OCI-LY7 (cell line): ENCODE results near the gene MEIS2. TPM values are rescaled to one million over a fixed set of nuclear protein-coding genes. Genes with fewer than 3 reads are reported as not detected.

Experiments used
- BruUV-seq: library from RNA; stranded (reverse); fragments of 400-500 nt; replicated peaks from 2 replicates; lab custom pipeline; 2021; lab: Mats Ljungman, UMichigan
- CTCF ChIA-PET: fragments of 300-600 bp; sonication (Branson Sonifier 250); formaldehyde crosslinking; loops from one replicate; lab custom pipeline; 2022; ENCODE audit warnings: antibody characterized with exemption; ENCODE audit not compliant: unreplicated experiment; lab: Charles Lee
- POLR2A ChIA-PET: fragments of 300-600 bp; sonication (Branson Sonifier 250); formaldehyde crosslinking; loops from one replicate; lab custom pipeline; 2022; ENCODE audit warnings: antibody characterized with exemption; lab: Charles Lee
- DNase-seq: peaks from one replicate; pipeline ENCODE4 v3.0.0-alpha.2; 2015; ENCODE audit warnings: low spot score
- H2AFZ ChIP-seq: fragments of 200-600 bp; sonication (generic), shearing (Covaris generic); 2 replicates; pipeline ENCODE4 v1.6.1; 2014; ENCODE audit warnings: mild to moderate bottlenecking, antibody characterized with exemption, low read length, moderate library complexity
- H3K27ac ChIP-seq: fragments of 200-600 bp; sonication (generic); 2 replicates; pipeline ENCODE4 v1.5.1; 2014; ENCODE audit warnings: mixed run types, low read depth, mild to moderate bottlenecking, moderate library complexity, low read length, inconsistent platforms; ENCODE audit not compliant: poor library complexity, severe bottlenecking
- H3K36me3 ChIP-seq: fragments of 200-600 bp; sonication (generic); 2 replicates; pipeline ENCODE4 v1.6.1; 2014; ENCODE audit warnings: mild to moderate bottlenecking, antibody characterized with exemption, low read length, moderate library complexity, mixed read lengths; ENCODE audit not compliant: insufficient read depth
- H3K4me1 ChIP-seq: fragments of 200-600 bp; sonication (generic); 2 replicates; pipeline ENCODE4 v1.5.1; 2014; ENCODE audit warnings: mild to moderate bottlenecking, low read length; ENCODE audit not compliant: insufficient read depth, poor library complexity, severe bottlenecking
- H3K4me2 ChIP-seq: fragments of 200-600 bp; sonication (generic); 2 replicates; pipeline ENCODE4 v1.6.1; 2014; ENCODE audit warnings: mild to moderate bottlenecking, low read length
- H3K4me3 ChIP-seq: fragments of 200-600 bp; sonication (generic); 2 replicates; pipeline ENCODE4 v1.5.1; 2014; ENCODE audit warnings: mild to moderate bottlenecking, low read depth, low read length; ENCODE audit not compliant: poor library complexity, severe bottlenecking
- H3K79me2 ChIP-seq: fragments of 200-600 bp; sonication (generic); 2 replicates; pipeline ENCODE4 v1.6.1; 2016; ENCODE audit warnings: low read depth, mild to moderate bottlenecking, low read length, moderate library complexity, mixed read lengths; ENCODE audit not compliant: insufficient read depth
- H3K9me2 ChIP-seq: fragments of 200-600 bp; sonication (generic); 2 replicates; pipeline ENCODE4 v1.6.1; 2016; ENCODE audit warnings: mild to moderate bottlenecking, low read length, mixed read lengths; ENCODE audit not compliant: insufficient read depth
- H3K9me3 ChIP-seq: fragments of 200-600 bp; sonication (generic); 2 replicates; pipeline ENCODE4 v1.6.1; 2014; ENCODE audit warnings: mild to moderate bottlenecking, mixed run types, low read length, mixed read lengths
- H4K20me1 ChIP-seq: fragments of 200-600 bp; sonication (generic); 2 replicates; pipeline ENCODE4 v1.6.1; 2014; ENCODE audit warnings: mild to moderate bottlenecking, antibody characterized with exemption, low read length, moderate library complexity, mixed read lengths; ENCODE audit not compliant: insufficient read depth
- EZH2phosphoT487 ChIP-seq: fragments of 200-600 bp; sonication (generic); IDR thresholded peaks from 2 replicates; pipeline ENCODE4 v1.6.1; 2018; ENCODE audit warnings: low read depth, borderline replicate concordance, mild to moderate bottlenecking, mixed run types, antibody characterized with exemption, low read length, moderate library complexity, mixed read lengths
- intact Hi-C: fragments of 100-400 bp; cut with micrococcal nuclease; formaldehyde crosslinking; loops from one replicate; pipeline ENCODE4 v1.10.0; 2022; ENCODE audit not compliant: unreplicated experiment
- total RNA-seq, 2 experiments: library from RNA; depleted of rRNA in 1 of 2; stranded (reverse); fragments of >200 nt in 1 of 2; shearing (Covaris generic) in 1 of 2; gene quantifications; 2 replicates each; pipeline ENCODE4 v1.2.3, GENCODE V29; 2014 to 2022
- TF ChIP-seq, protein P1 (sequence below): fragments of 200-600 bp; sonication (generic); conservative IDR thresholded peaks from 2 replicates; pipeline ENCODE4 v1.5.1; 2014; ENCODE audit warnings: mild to moderate bottlenecking, antibody characterized with exemption, low read length, moderate library complexity, mixed read lengths

Gene MEIS2
- total RNA-seq, 2 experiments from 2014 or later, result 31.0 to 35.8 TPM

DNA sequence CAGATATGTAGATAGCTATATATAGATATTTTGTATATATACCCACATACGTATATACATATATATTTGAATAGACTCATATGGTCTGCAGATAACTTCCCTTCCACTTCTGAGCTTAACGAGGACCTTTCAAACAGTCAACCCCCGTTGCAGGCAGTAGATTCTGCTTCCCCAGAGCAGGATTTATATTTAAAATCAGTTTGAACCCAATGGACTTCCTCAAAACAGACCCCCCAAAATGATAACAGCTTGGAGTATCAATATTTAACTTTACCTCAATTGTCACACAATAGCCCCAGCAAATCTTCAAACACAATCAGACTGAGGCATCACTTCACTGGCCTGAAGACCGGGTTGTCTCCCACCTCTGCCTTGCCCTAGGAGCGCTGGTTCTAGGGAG lies 218.3 kb downstream of the MEIS2 start:
- Histone ChIP-seq H3K4me3 (no peak overlapping the region), H3K9me2 (no peaks in the 10 kb centered on the region), H3K36me3 (no peaks in the 10 kb centered on the region), H3K27ac (no peak overlapping the region), H4K20me1 (no peaks in the 10 kb centered on the region), H3K79me2 (no peaks in the 10 kb centered on the region), H3K4me2 (no peak overlapping the region), H2AFZ (no peak overlapping the region), H3K4me1 (no peaks in the 10 kb centered on the region), H3K9me3 (no peaks in the 10 kb centered on the region)
- DNase-seq, result no peak
- BruUV-seq, result no TSS peak
- POLR2A ChIA-PET, result interaction anchor here (0.6 kb wide), 1 partner anchor 271 kb away, joined by 4 read pairs; no protein-coding TSS in a partner anchor
- TF ChIP-seq, protein P1, sequence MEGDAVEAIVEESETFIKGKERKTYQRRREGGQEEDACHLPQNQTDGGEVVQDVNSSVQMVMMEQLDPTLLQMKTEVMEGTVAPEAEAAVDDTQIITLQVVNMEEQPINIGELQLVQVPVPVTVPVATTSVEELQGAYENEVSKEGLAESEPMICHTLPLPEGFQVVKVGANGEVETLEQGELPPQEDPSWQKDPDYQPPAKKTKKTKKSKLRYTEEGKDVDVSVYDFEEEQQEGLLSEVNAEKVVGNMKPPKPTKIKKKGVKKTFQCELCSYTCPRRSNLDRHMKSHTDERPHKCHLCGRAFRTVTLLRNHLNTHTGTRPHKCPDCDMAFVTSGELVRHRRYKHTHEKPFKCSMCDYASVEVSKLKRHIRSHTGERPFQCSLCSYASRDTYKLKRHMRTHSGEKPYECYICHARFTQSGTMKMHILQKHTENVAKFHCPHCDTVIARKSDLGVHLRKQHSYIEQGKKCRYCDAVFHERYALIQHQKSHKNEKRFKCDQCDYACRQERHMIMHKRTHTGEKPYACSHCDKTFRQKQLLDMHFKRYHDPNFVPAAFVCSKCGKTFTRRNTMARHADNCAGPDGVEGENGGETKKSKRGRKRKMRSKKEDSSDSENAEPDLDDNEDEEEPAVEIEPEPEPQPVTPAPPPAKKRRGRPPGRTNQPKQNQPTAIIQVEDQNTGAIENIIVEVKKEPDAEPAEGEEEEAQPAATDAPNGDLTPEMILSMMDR, result no peak
- TF ChIP-seq EZH2phosphoT487, result no peak
- CTCF ChIA-PET, result interaction anchor here (0.5 kb wide), 1 partner anchor 225 kb away, joined by 3 read pairs; no protein-coding TSS in a partner anchor
- intact Hi-C loops, result no loop called here

DNA sequence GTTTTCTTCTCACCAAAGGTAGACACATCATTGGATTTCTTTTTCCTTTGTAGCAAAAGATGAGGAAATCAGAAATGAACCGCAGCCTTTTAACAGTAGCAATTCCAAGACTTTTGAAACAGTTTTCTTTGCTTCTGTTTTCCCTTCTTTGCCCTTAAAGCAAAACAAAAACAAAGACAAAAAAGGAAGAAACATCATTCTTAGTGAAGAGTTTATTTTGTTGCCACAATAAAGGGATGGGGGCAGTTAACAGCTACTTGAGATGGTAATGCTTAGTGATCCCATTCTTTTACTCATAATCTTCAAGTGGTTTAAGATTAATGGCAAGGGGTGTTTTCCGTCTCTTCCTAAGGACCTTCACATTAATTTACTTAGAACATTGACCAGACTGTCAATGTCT lies 218.8 kb downstream of the MEIS2 start:
- no peak for TF ChIP-seq EZH2phosphoT487
- TF ChIP-seq, protein P1, result no peak

DNA sequence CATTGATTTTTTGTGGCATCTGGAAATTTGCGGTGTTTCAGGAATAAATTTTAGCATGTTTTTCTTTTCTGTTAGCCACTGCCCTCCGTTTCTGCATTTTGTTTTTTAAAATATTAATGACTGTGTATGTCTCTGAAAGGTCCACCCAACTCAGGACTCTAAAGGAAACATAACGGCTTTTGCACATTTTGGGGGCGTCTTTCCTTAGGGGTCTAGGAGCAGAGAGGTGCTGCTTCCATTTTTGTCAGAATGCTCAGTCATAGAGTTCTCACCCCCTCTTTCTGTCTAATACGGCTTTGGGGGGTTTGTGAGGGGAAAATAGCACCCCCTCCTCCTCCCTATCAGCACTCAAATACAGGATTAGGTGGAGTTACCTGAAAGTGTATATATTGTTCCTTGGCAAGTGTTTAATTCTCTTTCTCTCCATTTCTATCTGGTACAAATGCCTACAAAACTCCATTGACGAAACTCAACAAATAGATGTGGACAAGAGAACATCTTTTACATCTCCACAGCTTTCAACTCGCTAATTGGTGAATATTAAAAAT lies 219.4 kb downstream of the MEIS2 start:
- no TSS peak for BruUV-seq
- Histone ChIP-seq H3K4me1 (no peaks in the 10 kb centered on the region), H3K9me2 (no peaks in the 10 kb centered on the region), H3K9me3 (no peaks in the 10 kb centered on the region), H3K27ac (no peak overlapping the region), H3K4me3 (no peak overlapping the region), H3K79me2 (no peaks in the 10 kb centered on the region), H2AFZ (no peak overlapping the region), H3K36me3 (no peaks in the 10 kb centered on the region), H3K4me2 (no peak overlapping the region), H4K20me1 (no peaks in the 10 kb centered on the region)
- intact Hi-C loops, result no loop called here
- TF ChIP-seq EZH2phosphoT487, result no peak
- TF ChIP-seq, protein P1, result no peak
- POLR2A ChIA-PET, result no interaction called here
- CTCF ChIA-PET, result interaction anchor here (0.6 kb wide), 1 partner anchor 176 kb away, joined by 3 read pairs; no protein-coding TSS in a partner anchor
- DNase-seq, result no peak

More for the DNA sequence above, 218.8 kb downstream of the MEIS2 start:
- no TSS peak for BruUV-seq
- Histone ChIP-seq H4K20me1 (no peaks in the 10 kb centered on the region), H3K36me3 (no peaks in the 10 kb centered on the region), H3K79me2 (no peaks in the 10 kb centered on the region), H2AFZ (no peak overlapping the region), H3K4me1 (no peaks in the 10 kb centered on the region), H3K9me3 (no peaks in the 10 kb centered on the region), H3K27ac (no peak overlapping the region), H3K4me2 (no peak overlapping the region), H3K9me2 (no peaks in the 10 kb centered on the region), H3K4me3 (no peak overlapping the region)
- intact Hi-C loops, result no loop called here
- CTCF ChIA-PET, result interaction anchor here (0.5 to 0.6 kb wide), 2 partner anchors 175 to 226 kb away, joined by 3 read pairs; no protein-coding TSS in a partner anchor
- DNase-seq, result no peak
- POLR2A ChIA-PET, result no interaction called here
